Gastroesophageal sphincter (tissue), 3 donors: ENCODE results near the gene C12orf56.

Source experiments
- CTCF ChIP-seq, 4 experiments: fragments of 200-600 bp in 2 of 4; fragments of 450-650 bp in 2 of 4; sonication (generic) in 1 of 4; IDR thresholded peaks; one replicate each; pipeline ENCODE4 v1.5.1; 2017 to 2019; ENCODE audit warnings: antibody characterized with exemption in 4 of 4, mild to moderate bottlenecking in 2 of 4, moderate library complexity in 2 of 4
- POLR2A ChIP-seq, 2 donors: fragments of 450-650 bp; IDR thresholded peaks; one replicate each; pipeline ENCODE4 v1.6.1; 2017; ENCODE audit warnings: antibody characterized with exemption in 2 of 2, mild to moderate bottlenecking in 2 of 2, moderate library complexity in 1 of 2

- no peak for TF ChIP-seq POLR2A (IDR thresholded peaks at IDR 0.05)
- peak in 1 of 4 experiments; percentile 36 for TF ChIP-seq CTCF (IDR thresholded peaks at IDR 0.05)
Measured at GRCh38 chr12:64273527-64274403, 116.8 kb downstream of the C12orf56 start.
